Measurements from ENCODE around the gene PRICKLE1.

DNA sequence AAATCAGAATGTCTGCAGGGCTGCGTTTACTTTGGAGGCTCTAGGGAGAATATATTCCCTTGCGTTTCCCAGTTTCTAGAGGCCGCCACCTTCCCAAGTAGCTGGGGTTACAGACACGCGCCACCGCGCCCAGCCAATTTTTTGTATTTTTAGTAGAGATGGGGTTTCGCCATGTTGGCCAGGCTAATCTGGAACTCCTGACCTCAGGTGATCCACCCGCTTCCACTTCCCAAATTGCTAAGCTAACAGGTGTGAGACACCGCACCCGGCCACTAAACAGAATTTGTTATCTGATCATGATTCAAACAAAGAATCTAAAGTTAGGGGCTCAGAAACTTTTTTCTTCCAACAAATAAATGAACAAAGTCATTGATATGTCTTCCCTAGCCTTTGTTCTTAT lies 148.9 kb downstream of the PRICKLE1 start:
- TF ChIP-seq, protein P1, sequence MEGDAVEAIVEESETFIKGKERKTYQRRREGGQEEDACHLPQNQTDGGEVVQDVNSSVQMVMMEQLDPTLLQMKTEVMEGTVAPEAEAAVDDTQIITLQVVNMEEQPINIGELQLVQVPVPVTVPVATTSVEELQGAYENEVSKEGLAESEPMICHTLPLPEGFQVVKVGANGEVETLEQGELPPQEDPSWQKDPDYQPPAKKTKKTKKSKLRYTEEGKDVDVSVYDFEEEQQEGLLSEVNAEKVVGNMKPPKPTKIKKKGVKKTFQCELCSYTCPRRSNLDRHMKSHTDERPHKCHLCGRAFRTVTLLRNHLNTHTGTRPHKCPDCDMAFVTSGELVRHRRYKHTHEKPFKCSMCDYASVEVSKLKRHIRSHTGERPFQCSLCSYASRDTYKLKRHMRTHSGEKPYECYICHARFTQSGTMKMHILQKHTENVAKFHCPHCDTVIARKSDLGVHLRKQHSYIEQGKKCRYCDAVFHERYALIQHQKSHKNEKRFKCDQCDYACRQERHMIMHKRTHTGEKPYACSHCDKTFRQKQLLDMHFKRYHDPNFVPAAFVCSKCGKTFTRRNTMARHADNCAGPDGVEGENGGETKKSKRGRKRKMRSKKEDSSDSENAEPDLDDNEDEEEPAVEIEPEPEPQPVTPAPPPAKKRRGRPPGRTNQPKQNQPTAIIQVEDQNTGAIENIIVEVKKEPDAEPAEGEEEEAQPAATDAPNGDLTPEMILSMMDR (conservative IDR thresholded peaks at IDR 0.05; ENCODE audit: low read length), result no peak
- no peak for TF ChIP-seq EZH2phosphoT487 (IDR thresholded peaks at IDR 0.05; ENCODE audit: borderline replicate concordance, low read depth, low read length)
